ENCODE data around the gene KCNF1.

The KCNF1 gene

GRCh38 chr2:10939058-10939457 is 27.3 kb downstream of the KCNF1 start:
- no peak overlapping the region for H3K4me2 ChIP-seq (ENCODE audit: low read length)
- no peaks in the 10 kb centered on the region for H3K79me2 ChIP-seq
- H3K27ac ChIP-seq: no peak overlapping the region
- H3K9me3 ChIP-seq (ENCODE audit: control insufficient read depth, low read length): no peaks in the 10 kb centered on the region
- H2AFZ ChIP-seq: no peak overlapping the region
- no peaks in the 10 kb centered on the region for H3K4me1 ChIP-seq
- no peaks in the 10 kb centered on the region for H3K36me3 ChIP-seq (ENCODE audit: control insufficient read depth, insufficient read depth, low read length)
- H3K27me3 ChIP-seq (ENCODE audit: control insufficient read depth, insufficient read depth, low read length): no peaks in the 10 kb centered on the region
- H3K9ac ChIP-seq: no peak overlapping the region
- no peak for TF ChIP-seq CTCF (IDR thresholded peaks at IDR 0.05)
- H3K4me3 ChIP-seq (ENCODE audit: low read depth, low read length): no peak overlapping the region

GRCh38 chr2:10940596-10940995 is 28.9 kb downstream of the KCNF1 start:
- no peak overlapping the region for H3K9ac ChIP-seq
- H3K27ac ChIP-seq: no peak overlapping the region
- H3K36me3 ChIP-seq (ENCODE audit: control insufficient read depth, insufficient read depth, low read length): no peaks in the 10 kb centered on the region
- H3K4me2 ChIP-seq (ENCODE audit: low read length): no peak overlapping the region
- TF ChIP-seq CTCF (IDR thresholded peaks at IDR 0.05): no peak
- H3K4me3 ChIP-seq (ENCODE audit: low read depth, low read length): no peak overlapping the region
- no peaks in the 10 kb centered on the region for H3K4me1 ChIP-seq
- no peak overlapping the region for H2AFZ ChIP-seq
- no peaks in the 10 kb centered on the region for H3K27me3 ChIP-seq (ENCODE audit: control insufficient read depth, insufficient read depth, low read length)
- no peaks in the 10 kb centered on the region for H3K79me2 ChIP-seq
- no peaks in the 10 kb centered on the region for H3K9me3 ChIP-seq (ENCODE audit: control insufficient read depth, low read length)

- Histone ChIP-seq H3K4me3 (ENCODE audit: low read depth, low read length) (no peak overlapping the region), H3K36me3 (ENCODE audit: control insufficient read depth, insufficient read depth, low read length) (no peaks in the 10 kb centered on the region), H2AFZ (no peak overlapping the region), H3K27ac (no peak overlapping the region), H3K79me2 (no peaks in the 10 kb centered on the region), H3K27me3 (ENCODE audit: control insufficient read depth, insufficient read depth, low read length) (no peaks in the 10 kb centered on the region), H3K4me2 (ENCODE audit: low read length) (no peak overlapping the region), H3K9me3 (ENCODE audit: control insufficient read depth, low read length) (no peaks in the 10 kb centered on the region), H3K9ac (no peak overlapping the region), H3K4me1 (no peaks in the 10 kb centered on the region)
- TF ChIP-seq CTCF (IDR thresholded peaks at IDR 0.05): no peak
These were observed 29.6 kb downstream of the KCNF1 start for GRCh38 chr2:10941383-10941782.

GRCh38 chr2:10944799-10945198 is 33.1 kb downstream of the KCNF1 start:
- H2AFZ ChIP-seq: no peak overlapping the region
- H3K27me3 ChIP-seq (ENCODE audit: control insufficient read depth, insufficient read depth, low read length): no peaks in the 10 kb centered on the region
- no peak for TF ChIP-seq CTCF (IDR thresholded peaks at IDR 0.05)

GRCh38 chr2:10946394-10946793 is 34.7 kb downstream of the KCNF1 start:
- Histone ChIP-seq H2AFZ (no peak overlapping the region), H3K9ac (no peak overlapping the region), H3K4me3 (ENCODE audit: low read depth, low read length) (no peak overlapping the region), H3K36me3 (ENCODE audit: control insufficient read depth, insufficient read depth, low read length) (no peaks in the 10 kb centered on the region), H3K4me2 (ENCODE audit: low read length) (no peak overlapping the region), H3K4me1 (no peaks in the 10 kb centered on the region), H3K79me2 (no peaks in the 10 kb centered on the region), H3K27ac (no peak overlapping the region), H3K9me3 (ENCODE audit: control insufficient read depth, low read length) (no peaks in the 10 kb centered on the region), H3K27me3 (ENCODE audit: control insufficient read depth, insufficient read depth, low read length) (no peaks in the 10 kb centered on the region)
- no peak for TF ChIP-seq CTCF (IDR thresholded peaks at IDR 0.05)

More at GRCh38 chr2:10944799-10945198, 33.1 kb downstream of the KCNF1 start:
- Histone ChIP-seq H3K27ac (no peak overlapping the region), H3K4me2 (ENCODE audit: low read length) (no peak overlapping the region), H3K79me2 (no peaks in the 10 kb centered on the region), H3K9me3 (ENCODE audit: control insufficient read depth, low read length) (no peaks in the 10 kb centered on the region), H3K36me3 (ENCODE audit: control insufficient read depth, insufficient read depth, low read length) (no peaks in the 10 kb centered on the region), H3K4me1 (no peaks in the 10 kb centered on the region), H3K4me3 (ENCODE audit: low read depth, low read length) (no peak overlapping the region), H3K9ac (no peak overlapping the region)

All from parathyroid adenoma (tissue), 2 donors.